Fibroblast of mammary gland (primary cell): ENCODE measurements around the gene CEP41.

Source experiments
- DNase-seq: peaks from one replicate; pipeline ENCODE4 v3.0.0-alpha.2; 2010; ENCODE audit warnings: low read depth
- H3K4me3 ChIP-seq: 2 replicates; pipeline ENCODE4 v1.5.1; 2011; ENCODE audit warnings: low read depth, mild to moderate bottlenecking, low read length, moderate library complexity; ENCODE audit not compliant: control insufficient read depth
- CTCF ChIP-seq: conservative IDR thresholded peaks from 2 replicates; pipeline ENCODE4 v1.5.1; 2011; ENCODE audit warnings: low read depth, low read length, inconsistent platforms; ENCODE audit not compliant: control insufficient read depth, insufficient read depth

CEP41 gene

GRCh38 chr7:130415006-130415405, 25.8 kb downstream of the CEP41 start:
- no peak for TF ChIP-seq CTCF
- no peak for DNase-seq
- no peak overlapping the region for H3K4me3 ChIP-seq

GRCh38 chr7:130413201-130413600, 27.6 kb downstream of the CEP41 start:
- H3K4me3 ChIP-seq: no peak overlapping the region

GRCh38 chr7:130410868-130411541, 29.8 kb downstream of the CEP41 start:
- DNase-seq: no peak
- no peak overlapping the region for H3K4me3 ChIP-seq
- TF ChIP-seq CTCF: no peak

More at GRCh38 chr7:130413201-130413600, 27.6 kb downstream of the CEP41 start:
- DNase-seq: no peak
- no peak for TF ChIP-seq CTCF

GRCh38 chr7:130409712-130410072, 31.1 kb downstream of the CEP41 start:
- TF ChIP-seq CTCF: no peak
- no peak overlapping the region for H3K4me3 ChIP-seq
- no peak for DNase-seq

- TF ChIP-seq CTCF: no peak
- DNase-seq: no peak
These were observed 31.6 kb downstream of the CEP41 start for GRCh38 chr7:130409067-130409711.

GRCh38 chr7:130405003-130405402, 35.8 kb downstream of the CEP41 start:
- DNase-seq: no peak
- no peak for TF ChIP-seq CTCF
- no peak overlapping the region for H3K4me3 ChIP-seq

More at GRCh38 chr7:130409067-130409711, 31.6 kb downstream of the CEP41 start:
- H3K4me3 ChIP-seq: no peak overlapping the region
